ENCODE measurements around the gene ERGIC1.

- TF ChIP-seq, protein P1, sequence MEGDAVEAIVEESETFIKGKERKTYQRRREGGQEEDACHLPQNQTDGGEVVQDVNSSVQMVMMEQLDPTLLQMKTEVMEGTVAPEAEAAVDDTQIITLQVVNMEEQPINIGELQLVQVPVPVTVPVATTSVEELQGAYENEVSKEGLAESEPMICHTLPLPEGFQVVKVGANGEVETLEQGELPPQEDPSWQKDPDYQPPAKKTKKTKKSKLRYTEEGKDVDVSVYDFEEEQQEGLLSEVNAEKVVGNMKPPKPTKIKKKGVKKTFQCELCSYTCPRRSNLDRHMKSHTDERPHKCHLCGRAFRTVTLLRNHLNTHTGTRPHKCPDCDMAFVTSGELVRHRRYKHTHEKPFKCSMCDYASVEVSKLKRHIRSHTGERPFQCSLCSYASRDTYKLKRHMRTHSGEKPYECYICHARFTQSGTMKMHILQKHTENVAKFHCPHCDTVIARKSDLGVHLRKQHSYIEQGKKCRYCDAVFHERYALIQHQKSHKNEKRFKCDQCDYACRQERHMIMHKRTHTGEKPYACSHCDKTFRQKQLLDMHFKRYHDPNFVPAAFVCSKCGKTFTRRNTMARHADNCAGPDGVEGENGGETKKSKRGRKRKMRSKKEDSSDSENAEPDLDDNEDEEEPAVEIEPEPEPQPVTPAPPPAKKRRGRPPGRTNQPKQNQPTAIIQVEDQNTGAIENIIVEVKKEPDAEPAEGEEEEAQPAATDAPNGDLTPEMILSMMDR (IDR thresholded peaks at IDR 0.05; ENCODE audit: poor library complexity, severe bottlenecking), result no peak
- TF ChIP-seq EP300 (conservative IDR thresholded peaks at IDR 0.05; ENCODE audit: poor library complexity, severe bottlenecking) (no peak), MXI1 (conservative IDR thresholded peaks at IDR 0.05; ENCODE audit: poor library complexity, severe bottlenecking) (no peak), POLR2AphosphoS5 (IDR thresholded peaks at IDR 0.05) (no peak), SMC3 (conservative IDR thresholded peaks at IDR 0.05; ENCODE audit: poor library complexity) (no peak)
Observed at GRCh38 chr5:172949426-172949825, 115.4 kb downstream of the ERGIC1 start.
